Measurements from ENCODE around the gene SLC7A5.
"Not testable (repeated sequence)": the region's sequence is repeated elsewhere in the genome, so short reads cannot be mapped to it uniquely, and the experiment has no call there.

Gene SLC7A5

GRCh38 chr16:87828071-87828906 is 41.0 kb downstream of the SLC7A5 start:
- no peak overlapping the region for H3K4me3 ChIP-seq (ENCODE audit: low read length, poor library complexity, severe bottlenecking)
- no peaks in the 10 kb centered on the region for H3K79me2 ChIP-seq (ENCODE audit: insufficient read depth, low read length)
- no peaks in the 10 kb centered on the region for H3F3A ChIP-seq (ENCODE audit: low read depth)
- no peaks in the 10 kb centered on the region for H3K4me1 ChIP-seq (ENCODE audit: insufficient read depth, low read length, poor library complexity, severe bottlenecking)
- H3K27me3 ChIP-seq (ENCODE audit: insufficient read depth, low read length, poor library complexity, severe bottlenecking): no peaks in the 10 kb centered on the region
- TF ChIP-seq CTCF (conservative IDR thresholded peaks at IDR 0.05; ENCODE audit: low read length) (no peak), EZH2phosphoT487 (IDR thresholded peaks at IDR 0.05; ENCODE audit: borderline replicate concordance) (no peak)
- no peak overlapping the region for H2AFZ ChIP-seq (ENCODE audit: low read length)
- H3K9me3 ChIP-seq (ENCODE audit: insufficient read depth, low read depth, low read length): no peaks in the 10 kb centered on the region
- H4K20me1 ChIP-seq (ENCODE audit: insufficient read depth, low read length, poor library complexity, severe bottlenecking): no peaks in the 10 kb centered on the region
- no peak overlapping the region for H3K4me2 ChIP-seq (ENCODE audit: low read depth, low read length, poor library complexity, severe bottlenecking)
- H3K9ac ChIP-seq (ENCODE audit: low read depth, low read length, poor library complexity, severe bottlenecking): no peak overlapping the region
- H3K36me3 ChIP-seq (ENCODE audit: insufficient read depth, low read length): no peaks in the 10 kb centered on the region
- H3K9me2 ChIP-seq (replicated peaks; ENCODE audit: low read depth, low read length): no peaks in the 10 kb centered on the region

- not testable (repeated sequence) for H4K20me1 ChIP-seq (ENCODE audit: insufficient read depth, low read length, poor library complexity, severe bottlenecking); H3K9me3 ChIP-seq (ENCODE audit: insufficient read depth, low read depth, low read length); H3K4me3 ChIP-seq (ENCODE audit: low read length, poor library complexity, severe bottlenecking); H3K27me3 ChIP-seq (ENCODE audit: insufficient read depth, low read length, poor library complexity, severe bottlenecking); H3K9ac ChIP-seq (ENCODE audit: low read depth, low read length, poor library complexity, severe bottlenecking); H3K79me2 ChIP-seq (ENCODE audit: insufficient read depth, low read length); H3K4me1 ChIP-seq (ENCODE audit: insufficient read depth, low read length, poor library complexity, severe bottlenecking); H3K36me3 ChIP-seq (ENCODE audit: insufficient read depth, low read length); H3F3A ChIP-seq (ENCODE audit: low read depth); H3K4me2 ChIP-seq (ENCODE audit: low read depth, low read length, poor library complexity, severe bottlenecking); H3K9me2 ChIP-seq (replicated peaks; ENCODE audit: low read depth, low read length); H2AFZ ChIP-seq (ENCODE audit: low read length)
These were observed 41.8 kb downstream of the SLC7A5 start for GRCh38 chr16:87827588-87827915.

- H3K27me3 ChIP-seq (ENCODE audit: insufficient read depth, low read length, poor library complexity, severe bottlenecking): no peaks in the 10 kb centered on the region
- no peaks in the 10 kb centered on the region for H3K79me2 ChIP-seq (ENCODE audit: insufficient read depth, low read length)
- no peaks in the 10 kb centered on the region for H4K20me1 ChIP-seq (ENCODE audit: insufficient read depth, low read length, poor library complexity, severe bottlenecking)
- H3F3A ChIP-seq (ENCODE audit: low read depth): no peaks in the 10 kb centered on the region
- no peaks in the 10 kb centered on the region for H3K4me1 ChIP-seq (ENCODE audit: insufficient read depth, low read length, poor library complexity, severe bottlenecking)
- no peak overlapping the region for H2AFZ ChIP-seq (ENCODE audit: low read length)
- no peak overlapping the region for H3K4me2 ChIP-seq (ENCODE audit: low read depth, low read length, poor library complexity, severe bottlenecking)
- H3K4me3 ChIP-seq (ENCODE audit: low read length, poor library complexity, severe bottlenecking): no peak overlapping the region
- H3K36me3 ChIP-seq (ENCODE audit: insufficient read depth, low read length): no peaks in the 10 kb centered on the region
- no peaks in the 10 kb centered on the region for H3K9me2 ChIP-seq (replicated peaks; ENCODE audit: low read depth, low read length)
- H3K9me3 ChIP-seq (ENCODE audit: insufficient read depth, low read depth, low read length): no peaks in the 10 kb centered on the region
- H3K9ac ChIP-seq (ENCODE audit: low read depth, low read length, poor library complexity, severe bottlenecking): no peak overlapping the region
- TF ChIP-seq EZH2phosphoT487 (IDR thresholded peaks at IDR 0.05; ENCODE audit: borderline replicate concordance): no peak
- no peak for TF ChIP-seq CTCF (conservative IDR thresholded peaks at IDR 0.05; ENCODE audit: low read length)
These were observed 42.3 kb downstream of the SLC7A5 start for GRCh38 chr16:87826798-87827587.

GRCh38 chr16:87826407-87826797 is 42.9 kb downstream of the SLC7A5 start:
- H4K20me1 ChIP-seq (ENCODE audit: insufficient read depth, low read length, poor library complexity, severe bottlenecking); H3K9me3 ChIP-seq (ENCODE audit: insufficient read depth, low read depth, low read length); H3K4me1 ChIP-seq (ENCODE audit: insufficient read depth, low read length, poor library complexity, severe bottlenecking); H3K27me3 ChIP-seq (ENCODE audit: insufficient read depth, low read length, poor library complexity, severe bottlenecking); H3K4me2 ChIP-seq (ENCODE audit: low read depth, low read length, poor library complexity, severe bottlenecking); H3K9ac ChIP-seq (ENCODE audit: low read depth, low read length, poor library complexity, severe bottlenecking); H2AFZ ChIP-seq (ENCODE audit: low read length); H3F3A ChIP-seq (ENCODE audit: low read depth); H3K9me2 ChIP-seq (replicated peaks; ENCODE audit: low read depth, low read length); H3K79me2 ChIP-seq (ENCODE audit: insufficient read depth, low read length); H3K4me3 ChIP-seq (ENCODE audit: low read length, poor library complexity, severe bottlenecking); H3K36me3 ChIP-seq (ENCODE audit: insufficient read depth, low read length): not testable (repeated sequence)

GRCh38 chr16:87825842-87826120 is 43.5 kb downstream of the SLC7A5 start:
- not testable (repeated sequence) for H3K4me2 ChIP-seq (ENCODE audit: low read depth, low read length, poor library complexity, severe bottlenecking)

More at GRCh38 chr16:87825842-87826120, 43.5 kb downstream of the SLC7A5 start:
- H3K9me2 ChIP-seq (replicated peaks; ENCODE audit: low read depth, low read length); H3K4me1 ChIP-seq (ENCODE audit: insufficient read depth, low read length, poor library complexity, severe bottlenecking); H3K4me3 ChIP-seq (ENCODE audit: low read length, poor library complexity, severe bottlenecking); H3F3A ChIP-seq (ENCODE audit: low read depth); H3K9me3 ChIP-seq (ENCODE audit: insufficient read depth, low read depth, low read length); H3K27me3 ChIP-seq (ENCODE audit: insufficient read depth, low read length, poor library complexity, severe bottlenecking); H3K36me3 ChIP-seq (ENCODE audit: insufficient read depth, low read length); H3K79me2 ChIP-seq (ENCODE audit: insufficient read depth, low read length); H4K20me1 ChIP-seq (ENCODE audit: insufficient read depth, low read length, poor library complexity, severe bottlenecking); H2AFZ ChIP-seq (ENCODE audit: low read length); H3K9ac ChIP-seq (ENCODE audit: low read depth, low read length, poor library complexity, severe bottlenecking): not testable (repeated sequence)

Data from Loucy (cell line).